A549 (cell line): Measurements from ENCODE around the gene SETMAR.

Source experiments
- CBX2 ChIP-seq: fragments of 200-600 bp; sonication (generic); IDR thresholded peaks from 2 replicates; pipeline ENCODE4 v1.6.1; 2016; ENCODE audit warnings: low read depth, mild to moderate bottlenecking, borderline replicate concordance
- CBX8 ChIP-seq: fragments of 200-600 bp; sonication (generic); IDR thresholded peaks from 2 replicates; pipeline ENCODE4 v1.6.1; 2016
- CHD2 ChIP-seq: fragments of 150-350 bp; IDR thresholded peaks from 2 replicates; pipeline ENCODE4 v1.6.1; 2014; ENCODE audit warnings: low read length; ENCODE audit not compliant: partially characterized antibody
- HDAC2 ChIP-seq: fragments of 200-600 bp; sonication (generic); IDR thresholded peaks from 2 replicates; pipeline ENCODE4 v1.6.1; 2016
- HOXA7 ChIP-seq: fragments of 250-450 bp; sonication (Bioruptor Pico); IDR thresholded peaks from 2 replicates; pipeline ENCODE4 v1.5.0; 2020; ENCODE audit warnings: mild to moderate bottlenecking, moderate library complexity
- JUN ChIP-seq, 2 experiments: fragments of >200 bp; sonication (Bioruptor Twin); formaldehyde crosslinking; IDR thresholded peaks; 2 replicates in 1 of 2; 3 replicates in 1 of 2; pipeline ENCODE4 v1.6.1; 2016 to 2017
- POLR2A ChIP-seq: IDR thresholded peaks from 2 replicates; pipeline ENCODE4 v1.6.1; 2012; ENCODE audit warnings: mild to moderate bottlenecking, low read length
- RAD21 ChIP-seq, 2 experiments: fragments of >200 bp in 1 of 2; sonication (Bioruptor Twin) in 1 of 2; formaldehyde crosslinking in 1 of 2; IDR thresholded peaks in 1 of 2; conservative IDR thresholded peaks in 1 of 2; 2 replicates in 1 of 2; 3 replicates in 1 of 2; pipeline ENCODE4 v1.6.1; 2012 to 2018; ENCODE audit warnings: inconsistent platforms in 1 of 2
- ZNF302 ChIP-seq: fragments of 250-450 bp; sonication (Bioruptor Pico); IDR thresholded peaks from 2 replicates; pipeline ENCODE4 v1.9.0; 2021; ENCODE audit warnings: inconsistent platforms, mild to moderate bottlenecking, moderate library complexity
- TF ChIP-seq, protein P1 (sequence below): fragments of >200 bp; sonication (Bioruptor Twin); formaldehyde crosslinking; IDR thresholded peaks from 3 replicates; pipeline ENCODE4 v1.5.1; 2016
- TF ChIP-seq, protein P2 (sequence below): fragments of 200-600 bp; sonication (generic); IDR thresholded peaks from 2 replicates; pipeline ENCODE4 v1.6.1; 2016; ENCODE audit warnings: antibody characterized with exemption, mild to moderate bottlenecking, moderate library complexity
- TF ChIP-seq, protein P3 (sequence below): fragments of 250-450 bp; sonication (Bioruptor Pico); IDR thresholded peaks from 2 replicates; pipeline ENCODE4 v1.5.0; 2021; ENCODE audit warnings: mild to moderate bottlenecking, moderate library complexity, borderline replicate concordance

DNA sequence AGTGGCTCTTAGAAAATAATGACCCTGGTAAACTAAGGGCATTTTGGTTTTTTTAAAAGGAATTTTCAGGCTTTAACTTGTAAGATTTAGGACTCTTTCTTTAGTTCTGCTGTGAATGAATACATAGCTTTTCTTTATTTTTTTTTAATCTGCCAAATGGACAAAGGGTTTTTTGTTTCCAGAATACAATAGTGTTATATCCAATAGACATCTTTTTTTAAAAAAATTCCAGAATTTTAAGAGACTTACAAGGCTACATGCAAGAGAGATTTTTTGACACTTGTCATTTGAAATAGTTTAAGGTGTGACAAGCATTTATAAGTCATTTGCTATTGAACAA is 38.1 kb downstream of the SETMAR start:
- TF ChIP-seq HOXA7 (no peak), JUN (IDR thresholded peaks at IDR 0.05) (no peak), ZNF302 (CRISPR knock-in tag) (no peak), CBX8 (no peak), CBX2 (no peak), HDAC2 (no peak), RAD21 (conservative IDR thresholded peaks at IDR 0.05 in 1 of 2, IDR thresholded peaks at IDR 0.05 in 1 of 2) (no peak), POLR2A (no peak), CHD2 (no peak)
- TF ChIP-seq, protein P1, sequence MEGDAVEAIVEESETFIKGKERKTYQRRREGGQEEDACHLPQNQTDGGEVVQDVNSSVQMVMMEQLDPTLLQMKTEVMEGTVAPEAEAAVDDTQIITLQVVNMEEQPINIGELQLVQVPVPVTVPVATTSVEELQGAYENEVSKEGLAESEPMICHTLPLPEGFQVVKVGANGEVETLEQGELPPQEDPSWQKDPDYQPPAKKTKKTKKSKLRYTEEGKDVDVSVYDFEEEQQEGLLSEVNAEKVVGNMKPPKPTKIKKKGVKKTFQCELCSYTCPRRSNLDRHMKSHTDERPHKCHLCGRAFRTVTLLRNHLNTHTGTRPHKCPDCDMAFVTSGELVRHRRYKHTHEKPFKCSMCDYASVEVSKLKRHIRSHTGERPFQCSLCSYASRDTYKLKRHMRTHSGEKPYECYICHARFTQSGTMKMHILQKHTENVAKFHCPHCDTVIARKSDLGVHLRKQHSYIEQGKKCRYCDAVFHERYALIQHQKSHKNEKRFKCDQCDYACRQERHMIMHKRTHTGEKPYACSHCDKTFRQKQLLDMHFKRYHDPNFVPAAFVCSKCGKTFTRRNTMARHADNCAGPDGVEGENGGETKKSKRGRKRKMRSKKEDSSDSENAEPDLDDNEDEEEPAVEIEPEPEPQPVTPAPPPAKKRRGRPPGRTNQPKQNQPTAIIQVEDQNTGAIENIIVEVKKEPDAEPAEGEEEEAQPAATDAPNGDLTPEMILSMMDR: no peak
- TF ChIP-seq, protein P2, sequence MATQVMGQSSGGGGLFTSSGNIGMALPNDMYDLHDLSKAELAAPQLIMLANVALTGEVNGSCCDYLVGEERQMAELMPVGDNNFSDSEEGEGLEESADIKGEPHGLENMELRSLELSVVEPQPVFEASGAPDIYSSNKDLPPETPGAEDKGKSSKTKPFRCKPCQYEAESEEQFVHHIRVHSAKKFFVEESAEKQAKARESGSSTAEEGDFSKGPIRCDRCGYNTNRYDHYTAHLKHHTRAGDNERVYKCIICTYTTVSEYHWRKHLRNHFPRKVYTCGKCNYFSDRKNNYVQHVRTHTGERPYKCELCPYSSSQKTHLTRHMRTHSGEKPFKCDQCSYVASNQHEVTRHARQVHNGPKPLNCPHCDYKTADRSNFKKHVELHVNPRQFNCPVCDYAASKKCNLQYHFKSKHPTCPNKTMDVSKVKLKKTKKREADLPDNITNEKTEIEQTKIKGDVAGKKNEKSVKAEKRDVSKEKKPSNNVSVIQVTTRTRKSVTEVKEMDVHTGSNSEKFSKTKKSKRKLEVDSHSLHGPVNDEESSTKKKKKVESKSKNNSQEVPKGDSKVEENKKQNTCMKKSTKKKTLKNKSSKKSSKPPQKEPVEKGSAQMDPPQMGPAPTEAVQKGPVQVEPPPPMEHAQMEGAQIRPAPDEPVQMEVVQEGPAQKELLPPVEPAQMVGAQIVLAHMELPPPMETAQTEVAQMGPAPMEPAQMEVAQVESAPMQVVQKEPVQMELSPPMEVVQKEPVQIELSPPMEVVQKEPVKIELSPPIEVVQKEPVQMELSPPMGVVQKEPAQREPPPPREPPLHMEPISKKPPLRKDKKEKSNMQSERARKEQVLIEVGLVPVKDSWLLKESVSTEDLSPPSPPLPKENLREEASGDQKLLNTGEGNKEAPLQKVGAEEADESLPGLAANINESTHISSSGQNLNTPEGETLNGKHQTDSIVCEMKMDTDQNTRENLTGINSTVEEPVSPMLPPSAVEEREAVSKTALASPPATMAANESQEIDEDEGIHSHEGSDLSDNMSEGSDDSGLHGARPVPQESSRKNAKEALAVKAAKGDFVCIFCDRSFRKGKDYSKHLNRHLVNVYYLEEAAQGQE: no peak
- TF ChIP-seq, protein P3, sequence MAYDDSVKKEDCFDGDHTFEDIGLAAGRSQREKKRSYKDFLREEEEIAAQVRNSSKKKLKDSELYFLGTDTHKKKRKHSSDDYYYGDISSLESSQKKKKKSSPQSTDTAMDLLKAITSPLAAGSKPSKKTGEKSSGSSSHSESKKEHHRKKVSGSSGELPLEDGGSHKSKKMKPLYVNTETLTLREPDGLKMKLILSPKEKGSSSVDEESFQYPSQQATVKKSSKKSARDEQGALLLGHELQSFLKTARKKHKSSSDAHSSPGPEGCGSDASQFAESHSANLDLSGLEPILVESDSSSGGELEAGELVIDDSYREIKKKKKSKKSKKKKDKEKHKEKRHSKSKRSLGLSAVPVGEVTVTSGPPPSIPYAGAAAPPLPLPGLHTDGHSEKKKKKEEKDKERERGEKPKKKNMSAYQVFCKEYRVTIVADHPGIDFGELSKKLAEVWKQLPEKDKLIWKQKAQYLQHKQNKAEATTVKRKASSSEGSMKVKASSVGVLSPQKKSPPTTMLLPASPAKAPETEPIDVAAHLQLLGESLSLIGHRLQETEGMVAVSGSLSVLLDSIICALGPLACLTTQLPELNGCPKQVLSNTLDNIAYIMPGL (CRISPR knock-in tag): no peak
